Thoracic aorta (tissue), 2 donors: ENCODE measurements around the gene GFM1. TPM values are rescaled to one million over a fixed set of nuclear protein-coding genes. Genes with fewer than 3 reads are reported as not detected.

Source experiments
- ATAC-seq: fragments of 150-250 bp; one replicate; pipeline ENCODE4 v1.8.0; 2017; ENCODE audit warnings: low read depth; ENCODE audit not compliant: insufficient number of reproducible peaks, low FRiP score
- DNase-seq: peaks from one replicate; pipeline ENCODE4 v3.0.0-alpha.2; 2020; ENCODE audit warnings: low spot score
- H3K27ac ChIP-seq, 2 donors: fragments of 200-600 bp; sonication (generic); 1 replicate in 1 of 2; 2 replicates in 1 of 2; pipeline ENCODE4 v1.5.1; 2016; ENCODE audit warnings: mild to moderate bottlenecking in 2 of 2, moderate library complexity in 2 of 2
- H3K27me3 ChIP-seq: fragments of 200-600 bp; sonication (generic); replicated peaks from 2 replicates; pipeline ENCODE4 v1.6.0; 2016; ENCODE audit warnings: mild to moderate bottlenecking; ENCODE audit not compliant: insufficient read depth
- H3K36me3 ChIP-seq: fragments of 200-600 bp; sonication (generic); one replicate; pipeline ENCODE4 v1.5.1; 2016
- H3K4me1 ChIP-seq, 2 donors: fragments of 200-600 bp; sonication (generic); 1 replicate in 1 of 2; 2 replicates in 1 of 2; pipeline versions ENCODE4 v1.5.1 to v1.6.0; 2016; ENCODE audit warnings: low read depth in 2 of 2, mild to moderate bottlenecking in 1 of 2; ENCODE audit not compliant: control insufficient read depth in 1 of 2
- H3K4me3 ChIP-seq: fragments of 200-600 bp; sonication (generic); 2 replicates; pipeline ENCODE4 v1.5.1; 2016; ENCODE audit warnings: mild to moderate bottlenecking
- H3K9me3 ChIP-seq: fragments of 200-600 bp; sonication (generic); 2 replicates; pipeline ENCODE4 v1.5.1; 2016
- total RNA-seq, 2 donors: library from RNA; depleted of rRNA; stranded (reverse); fragments of >200 nt; gene quantifications; one replicate each; pipeline versions ENCODE4 v1.1.0 to v1.2.3, GENCODE V29; 2016
- TF ChIP-seq, protein P1 (sequence below): fragments of 200-600 bp; sonication (generic); IDR thresholded peaks from one replicate; pipeline ENCODE4 v1.5.1; 2019; ENCODE audit warnings: antibody characterized with exemption

Gene GFM1
- total RNA-seq, result 10 to 100 TPM; 20.0 to 87.1 TPM

DNA sequence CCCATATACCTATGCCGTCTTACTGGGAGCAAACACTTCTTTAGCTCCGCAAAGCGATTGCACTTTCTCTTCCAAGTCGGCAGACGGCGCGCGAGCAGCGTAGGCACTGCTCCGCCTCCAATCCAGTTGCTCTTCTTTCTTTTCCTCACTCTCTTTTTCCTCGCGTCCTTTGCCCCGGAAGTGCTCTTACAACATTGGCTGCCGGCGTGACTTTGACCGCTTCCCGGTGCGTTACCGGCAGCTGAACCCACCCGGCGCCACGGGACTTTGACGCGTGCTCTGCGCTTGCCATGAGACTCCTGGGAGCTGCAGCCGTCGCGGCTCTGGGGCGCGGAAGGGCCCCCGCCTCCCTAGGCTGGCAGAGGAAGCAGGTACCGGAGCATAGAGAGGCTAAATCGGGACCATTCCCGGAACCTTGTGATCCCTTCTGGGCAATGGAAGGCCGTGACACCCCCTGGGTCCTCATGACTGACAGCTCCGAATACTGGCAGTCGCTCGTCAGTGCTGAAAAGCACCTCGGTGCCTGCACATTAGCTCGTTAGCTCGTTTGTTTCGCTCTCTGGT lies at the start of gene GFM1:
Gene GFM1 (plus strand): TSS at position 183 of the 564 bp plus-strand sequence. CDS start 108 bp downstream, at position 291.
- H3K9me3 ChIP-seq, result no peaks in the 10 kb centered on the region
- H3K27ac ChIP-seq, result peak within 1 kb of the TSS; percentile 73 to 96
- peak; percentile 87 for DNase-seq
- H3K36me3 ChIP-seq, result no peaks in the 10 kb centered on the region
- TF ChIP-seq, protein P1, sequence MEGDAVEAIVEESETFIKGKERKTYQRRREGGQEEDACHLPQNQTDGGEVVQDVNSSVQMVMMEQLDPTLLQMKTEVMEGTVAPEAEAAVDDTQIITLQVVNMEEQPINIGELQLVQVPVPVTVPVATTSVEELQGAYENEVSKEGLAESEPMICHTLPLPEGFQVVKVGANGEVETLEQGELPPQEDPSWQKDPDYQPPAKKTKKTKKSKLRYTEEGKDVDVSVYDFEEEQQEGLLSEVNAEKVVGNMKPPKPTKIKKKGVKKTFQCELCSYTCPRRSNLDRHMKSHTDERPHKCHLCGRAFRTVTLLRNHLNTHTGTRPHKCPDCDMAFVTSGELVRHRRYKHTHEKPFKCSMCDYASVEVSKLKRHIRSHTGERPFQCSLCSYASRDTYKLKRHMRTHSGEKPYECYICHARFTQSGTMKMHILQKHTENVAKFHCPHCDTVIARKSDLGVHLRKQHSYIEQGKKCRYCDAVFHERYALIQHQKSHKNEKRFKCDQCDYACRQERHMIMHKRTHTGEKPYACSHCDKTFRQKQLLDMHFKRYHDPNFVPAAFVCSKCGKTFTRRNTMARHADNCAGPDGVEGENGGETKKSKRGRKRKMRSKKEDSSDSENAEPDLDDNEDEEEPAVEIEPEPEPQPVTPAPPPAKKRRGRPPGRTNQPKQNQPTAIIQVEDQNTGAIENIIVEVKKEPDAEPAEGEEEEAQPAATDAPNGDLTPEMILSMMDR, result peak; percentile 87
- ATAC-seq, result peak; percentile 97
- H3K27me3 ChIP-seq, result no peaks in the 10 kb centered on the region
- H3K4me1 ChIP-seq, result peaks cover 11 to 13% of the 10 kb centered on the region in 2 donors
- peak within 1 kb of the TSS; percentile 75 for H3K4me3 ChIP-seq

- H3K27ac ChIP-seq, result no peak overlapping the region
- H3K4me1 ChIP-seq, result no peaks in the 10 kb centered on the region
- no peak for DNase-seq
- no peak overlapping the region for H3K4me3 ChIP-seq
- no peaks in the 10 kb centered on the region for H3K36me3 ChIP-seq
- no peaks in the 10 kb centered on the region for H3K27me3 ChIP-seq
- no peaks in the 10 kb centered on the region for H3K9me3 ChIP-seq
- TF ChIP-seq, protein P1, result no peak
- no peak for ATAC-seq
Observed at GRCh38 chr3:158600787-158601186, 43.5 kb upstream of the GFM1 start.

DNA sequence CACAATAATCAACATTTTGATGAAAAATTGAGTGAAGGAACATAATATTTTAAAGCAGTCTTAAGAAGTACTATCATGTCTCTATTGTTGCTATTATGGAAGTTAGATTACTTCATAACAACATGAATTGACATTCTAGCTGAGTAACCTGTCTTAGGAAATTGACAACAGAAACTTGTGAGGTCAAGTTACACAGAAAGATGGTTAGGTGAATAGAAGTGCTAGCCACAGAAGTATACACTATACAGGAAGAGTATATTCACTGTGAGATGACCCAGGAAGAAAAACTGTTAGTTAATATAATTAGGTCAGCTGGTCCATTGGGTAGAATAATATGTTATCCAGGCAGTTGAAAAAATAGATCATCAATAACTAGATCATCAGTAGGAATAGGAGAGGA lies 42.1 kb upstream of the GFM1 start:
- DNase-seq (no peak), ATAC-seq (no peak)
- H3K27ac ChIP-seq, result no peak overlapping the region
- H3K27me3 ChIP-seq, result no peaks in the 10 kb centered on the region
- H3K9me3 ChIP-seq, result no peaks in the 10 kb centered on the region
- TF ChIP-seq, protein P1, result no peak
- H3K36me3 ChIP-seq, result no peaks in the 10 kb centered on the region
- H3K4me3 ChIP-seq, result no peak overlapping the region
- H3K4me1 ChIP-seq, result no peaks in the 10 kb centered on the region

GRCh38 chr3:158617982-158618875 lies 26.1 kb upstream of the GFM1 start:
- Histone ChIP-seq H3K27ac (no peak overlapping the region), H3K4me1 (no peaks in the 10 kb centered on the region), H3K27me3 (no peaks in the 10 kb centered on the region), H3K4me3 (no peak overlapping the region), H3K36me3 (no peaks in the 10 kb centered on the region), H3K9me3 (peaks cover 4% of the 10 kb centered on the region)
- ATAC-seq, result no peak
- DNase-seq, result no peak
- TF ChIP-seq, protein P1, result no peak

- Histone ChIP-seq H3K27me3 (no peaks in the 10 kb centered on the region), H3K27ac (no peak overlapping the region), H3K4me3 (no peak overlapping the region), H3K4me1 (no peaks in the 10 kb centered on the region), H3K36me3 (no peaks in the 10 kb centered on the region), H3K9me3 (peaks cover 4% of the 10 kb centered on the region)
- DNase-seq (no peak), ATAC-seq (no peak)
- TF ChIP-seq, protein P1, result no peak
Observed at GRCh38 chr3:158625881-158626280, 18.4 kb upstream of the GFM1 start.
